ENCODE data around the gene AIF1. TPM values are rescaled to one million over a fixed set of nuclear protein-coding genes. Genes with fewer than 3 reads are reported as not detected.
A peak's percentile ranks its signal among the peaks of the same experiment; 100 is the strongest.

AIF1 gene
- total RNA-seq, 1 donor from 2014 or later, result 6.7 TPM

DNA sequence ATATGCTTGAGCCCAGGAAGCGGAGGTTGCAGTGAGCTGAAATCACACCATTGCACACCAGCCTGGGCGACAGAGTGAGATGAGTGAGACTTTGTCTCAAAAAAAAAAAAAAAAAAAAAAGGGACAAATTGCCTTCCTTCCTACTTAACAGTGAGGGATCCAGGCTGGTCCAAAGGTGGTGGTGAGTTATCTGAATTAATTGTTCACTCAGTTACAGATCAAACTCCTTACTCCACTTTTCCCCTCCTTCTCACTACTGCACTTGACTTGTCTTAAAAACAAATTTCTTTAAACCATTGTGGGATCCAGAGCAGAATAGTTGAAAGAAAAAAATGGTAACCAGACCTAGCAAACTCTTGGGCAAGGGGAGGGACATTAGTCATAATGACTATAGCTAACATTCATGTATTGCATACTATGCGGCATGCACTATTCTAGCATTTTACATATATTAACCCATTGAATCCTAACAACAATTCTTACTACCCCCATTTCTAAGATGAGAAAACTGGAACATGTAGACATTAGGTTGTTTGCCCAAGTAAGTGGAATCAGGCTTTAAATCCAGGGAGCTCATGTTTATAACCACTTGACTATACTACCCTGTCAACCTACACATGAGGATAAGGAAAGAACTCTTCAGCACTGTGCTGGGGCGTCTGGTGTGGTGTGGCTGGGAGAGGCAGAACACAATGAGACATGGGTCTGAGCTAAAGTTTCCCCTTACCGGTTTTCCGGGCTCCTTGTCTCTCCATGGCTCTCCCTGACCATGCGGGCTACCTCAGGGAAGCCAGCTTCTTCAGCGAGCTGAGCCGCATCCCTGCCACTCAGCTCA lies 48.3 kb downstream of the AIF1 start:
- no peak for DNase-seq (ENCODE audit: low spot score)

DNA sequence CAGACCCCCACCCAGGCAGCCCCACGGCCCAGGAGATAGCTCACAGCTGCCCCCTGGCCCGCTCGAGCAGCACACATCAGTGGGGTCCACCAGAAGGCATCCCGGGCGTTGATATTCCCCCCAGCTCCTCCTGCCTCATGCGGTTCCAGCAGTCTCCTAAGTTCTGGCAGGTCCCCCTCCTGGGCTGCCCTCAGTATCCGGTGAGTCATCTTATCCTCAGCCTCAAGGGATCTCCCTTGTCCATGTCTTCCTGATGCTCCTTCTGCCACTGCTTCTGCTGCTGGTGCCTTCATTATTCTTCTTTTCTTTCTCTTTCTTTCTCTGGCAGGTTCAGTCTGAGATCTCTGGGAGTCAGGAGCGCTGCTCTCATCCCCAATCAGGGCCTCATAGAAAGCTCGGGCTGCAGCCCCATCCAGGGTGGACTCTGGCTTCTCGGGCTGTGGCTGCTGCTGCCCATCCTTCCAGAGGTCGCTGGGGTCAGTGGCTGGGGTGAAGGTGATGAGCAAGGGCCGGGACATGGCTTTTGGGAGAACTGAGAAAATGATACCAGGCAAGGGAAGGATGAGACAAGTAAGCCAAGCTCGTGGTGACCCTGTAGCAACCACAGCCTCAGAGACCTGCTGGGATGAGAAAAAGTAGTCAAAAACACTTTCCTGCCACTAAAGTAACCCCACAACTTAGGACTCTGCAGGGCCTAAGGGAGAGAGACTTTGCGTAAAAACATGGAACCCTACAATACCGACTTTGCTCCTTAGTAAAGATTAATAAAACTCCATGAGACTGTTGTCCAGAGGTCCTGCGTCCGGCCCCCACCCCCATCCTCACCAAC lies 49.1 kb downstream of the AIF1 start:
- no peak for DNase-seq (ENCODE audit: low spot score)

DNA sequence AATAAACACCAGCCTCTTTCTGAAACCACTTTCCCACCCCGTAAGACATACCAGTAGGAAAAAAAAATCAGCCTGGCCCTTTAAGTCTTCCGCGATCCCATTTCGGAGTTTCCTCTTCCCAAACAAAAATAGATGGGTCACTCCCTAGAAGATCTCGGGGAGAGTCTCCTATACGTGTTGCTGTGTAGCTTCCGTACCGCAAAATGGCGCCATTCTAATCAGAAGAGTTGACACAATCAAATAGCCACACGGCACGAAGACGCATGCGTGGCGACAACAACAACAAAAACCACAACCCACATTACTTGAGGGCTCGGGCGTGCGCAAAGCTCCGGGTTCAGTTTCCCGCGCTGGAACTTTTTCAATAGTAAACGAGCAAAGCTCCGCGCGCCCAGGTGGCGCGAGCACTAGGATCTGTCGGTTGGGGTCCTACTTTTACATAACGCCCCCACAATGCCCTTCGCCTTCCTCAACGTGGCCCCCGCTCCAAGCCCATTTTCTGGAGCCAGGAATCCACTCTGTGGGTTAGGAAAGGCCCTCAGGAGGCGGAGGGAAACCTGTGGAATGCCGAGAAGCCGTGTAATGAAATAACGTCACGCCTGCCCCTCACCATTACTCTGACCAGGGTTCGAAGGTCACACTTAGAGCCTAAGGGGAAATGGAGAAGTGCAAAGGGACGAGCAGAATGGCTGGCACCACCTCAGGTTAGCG lies 49.9 kb downstream of the AIF1 start, which contains the start of gene GPANK1:
GPANK1 (minus strand) TSS at position 208 of the 711 bp plus-strand sequence. CDS start 519 bp downstream, outside the sequence.
- DNase-seq (ENCODE audit: low spot score), result peak; percentile 92

DNA sequence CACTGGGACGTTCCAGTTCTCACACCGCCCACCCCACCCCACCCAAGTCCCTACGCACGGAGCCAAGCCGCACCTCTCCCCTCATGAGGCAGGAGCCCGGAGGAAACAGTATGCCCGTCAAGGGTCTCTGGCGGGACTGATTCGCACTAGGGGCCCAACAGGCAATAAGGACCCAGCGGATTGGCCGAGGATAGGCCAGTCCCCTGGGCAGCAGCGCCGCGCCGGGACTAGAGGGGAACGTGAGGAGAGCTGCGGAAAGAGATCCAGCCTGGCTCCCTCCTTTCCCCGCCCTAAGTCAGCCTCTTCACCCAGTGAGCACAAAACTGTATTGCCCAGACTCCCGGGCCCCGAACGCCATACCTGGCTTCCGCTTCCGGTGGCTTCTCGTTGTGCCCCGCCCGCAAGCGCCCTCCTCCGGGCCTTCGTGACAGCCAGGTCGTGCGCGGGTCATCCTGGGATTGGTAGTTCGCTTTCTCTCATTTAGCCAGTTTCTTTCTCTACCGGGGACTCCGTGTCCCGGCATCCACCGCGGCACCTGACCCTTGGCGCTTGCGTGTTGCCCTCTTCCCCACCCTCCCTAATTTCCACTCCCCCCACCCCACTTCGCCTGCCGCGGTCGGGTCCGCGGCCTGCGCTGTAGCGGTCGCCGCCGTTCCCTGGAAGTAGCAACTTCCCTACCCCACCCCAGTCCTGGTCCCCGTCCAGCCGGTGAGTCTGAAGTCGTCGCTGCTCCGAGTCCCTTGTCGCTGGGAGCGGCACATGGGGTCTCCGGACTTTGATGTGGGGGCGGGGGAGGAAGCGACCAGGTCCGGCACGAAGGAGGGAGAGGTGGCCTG lies 50.7 kb downstream of the AIF1 start, which contains the start of gene CSNK2B:
CSNK2B (plus strand) TSS at position 580 of the 836 bp plus-strand sequence. CDS start 752 bp downstream, outside the sequence.
- DNase-seq (ENCODE audit: low spot score), result peak; percentile 99

DNA sequence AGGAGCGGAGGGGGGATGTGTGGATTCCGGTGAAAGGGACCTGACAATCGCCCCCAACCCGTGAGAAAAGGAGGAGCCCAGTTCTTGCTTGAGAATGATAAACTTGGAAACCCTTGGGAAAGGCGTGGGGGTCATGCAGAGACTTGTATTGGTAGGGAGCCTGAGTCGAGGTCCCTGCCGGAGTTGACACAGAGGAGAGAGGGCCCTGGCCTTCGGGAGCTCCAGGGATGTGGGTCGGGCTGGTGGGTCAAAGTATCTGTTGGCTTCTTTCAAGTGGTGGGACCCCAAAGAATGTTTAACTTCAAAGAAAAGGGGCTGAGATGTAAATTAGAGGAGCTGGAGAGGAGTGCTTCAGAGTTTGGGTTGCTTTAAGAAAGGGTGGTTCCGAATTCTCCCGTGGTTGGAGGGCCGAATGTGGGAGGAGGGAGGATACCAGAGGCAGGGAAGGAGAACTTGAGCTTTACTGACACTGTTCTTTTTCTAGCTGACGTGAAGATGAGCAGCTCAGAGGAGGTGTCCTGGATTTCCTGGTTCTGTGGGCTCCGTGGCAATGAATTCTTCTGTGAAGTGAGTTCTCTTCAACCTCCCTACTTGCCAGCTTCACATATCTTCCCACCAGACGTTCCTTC lies 51.4 kb downstream of the AIF1 start:
- no peak for DNase-seq (ENCODE audit: low spot score)

Other genes with a start within 250 kb of the AIF1 start
- 27.7 TPM for gene MICA, start 211.6 kb upstream of the AIF1 start, total RNA-seq
- 2.9 TPM for gene MICB, start 117.1 kb upstream of the AIF1 start, total RNA-seq
- not detected for gene MCCD1, start 86.3 kb upstream of the AIF1 start, total RNA-seq
- 368 TPM for gene DDX39B, start 73.2 kb upstream of the AIF1 start, total RNA-seq
- gene ATP6V1G2, start 68.6 kb upstream of the AIF1 start, total RNA-seq, result 0.65 TPM
- 21.9 TPM for gene NFKBIL1, start 67.6 kb upstream of the AIF1 start, total RNA-seq
- not detected for gene LTA, start 42.9 kb upstream of the AIF1 start, total RNA-seq
- gene TNF, start 39.7 kb upstream of the AIF1 start, total RNA-seq, result 0.36 TPM
- gene LTB, start 32.8 kb upstream of the AIF1 start, total RNA-seq, result 0.42 TPM
- gene LST1, start 29.0 kb upstream of the AIF1 start, total RNA-seq, result 6.7 TPM
- not detected for gene NCR3, start 22.2 kb upstream of the AIF1 start, total RNA-seq
- 186 TPM for gene PRRC2A, start 5.5 kb downstream of the AIF1 start, total RNA-seq
- 234 TPM for gene BAG6, start 37.4 kb downstream of the AIF1 start, total RNA-seq
- gene APOM, start 40.7 kb downstream of the AIF1 start, total RNA-seq, result 2.4 TPM
- 21.5 TPM for gene C6orf47, start 45.5 kb downstream of the AIF1 start, total RNA-seq
- 15.3 TPM for gene GPANK1, start 49.8 kb downstream of the AIF1 start, total RNA-seq
- 149 TPM for gene CSNK2B, start 50.8 kb downstream of the AIF1 start, total RNA-seq
- 20.6 TPM for gene LY6G5B, start 54.7 kb downstream of the AIF1 start, total RNA-seq
- gene LY6G5C, start 65.8 kb downstream of the AIF1 start, total RNA-seq, result 3.0 TPM
- gene ABHD16A, start 88.1 kb downstream of the AIF1 start, total RNA-seq, result 44.5 TPM
- not detected for gene LY6G6F, start 91.6 kb downstream of the AIF1 start, total RNA-seq
- gene LY6G6D, start 100.1 kb downstream of the AIF1 start, total RNA-seq, result not detected
- gene LY6G6C, start 106.5 kb downstream of the AIF1 start, total RNA-seq, result not detected
- gene MPIG6B, start 108.1 kb downstream of the AIF1 start, total RNA-seq, result 0.26 TPM
- gene DDAH2, start 114.1 kb downstream of the AIF1 start, total RNA-seq, result 33.3 TPM
- 276 TPM for gene CLIC1, start 121.3 kb downstream of the AIF1 start, total RNA-seq
- 27.8 TPM for gene MSH5, start 124.8 kb downstream of the AIF1 start, total RNA-seq
- 2.8 TPM for gene SAPCD1, start 147.4 kb downstream of the AIF1 start, total RNA-seq
- gene VWA7, start 162.1 kb downstream of the AIF1 start, total RNA-seq, result 5.5 TPM
- 105 TPM for gene VARS1, start 180.5 kb downstream of the AIF1 start, total RNA-seq
- 35.6 TPM for gene LSM2, start 191.7 kb downstream of the AIF1 start, total RNA-seq
- gene HSPA1L, start 200.0 kb downstream of the AIF1 start, total RNA-seq, result 1.7 TPM
- gene HSPA1A, start 200.3 kb downstream of the AIF1 start, total RNA-seq, result 191 TPM
- 163 TPM for gene HSPA1B, start 212.5 kb downstream of the AIF1 start, total RNA-seq
- 29.2 TPM for gene NEU1, start 247.6 kb downstream of the AIF1 start, total RNA-seq